H9 (cell line): ENCODE results near the gene SREBF1. TPM values are rescaled to one million over a fixed set of nuclear protein-coding genes. Genes with fewer than 3 reads are reported as not detected.

ENCODE experiments used
- DNase-seq: peaks from one replicate; pipeline ENCODE4 v3.0.0-alpha.2; 2017
- H2AFZ ChIP-seq: one replicate; pipeline ENCODE4 v1.6.1; 2013; ENCODE audit warnings: mild to moderate bottlenecking, low read length, control low read depth, moderate library complexity
- H2AK5ac ChIP-seq: 2 replicates; pipeline ENCODE4 v1.6.1; 2013; ENCODE audit warnings: low read length, control low read depth, mixed read lengths; ENCODE audit not compliant: insufficient read length
- H2BK120ac ChIP-seq: one replicate; pipeline ENCODE4 v1.6.1; 2013; ENCODE audit warnings: low read depth, mild to moderate bottlenecking, low read length, control low read depth, inconsistent platforms; ENCODE audit not compliant: poor library complexity, severe bottlenecking
- H2BK12ac ChIP-seq: 2 replicates; pipeline ENCODE4 v1.6.1; 2013; ENCODE audit warnings: low read length, control low read depth, mixed read lengths, low read depth; ENCODE audit not compliant: insufficient read length
- H2BK15ac ChIP-seq: 2 replicates; pipeline ENCODE4 v1.6.1; 2013; ENCODE audit warnings: low read depth, low read length, control low read depth
- H2BK20ac ChIP-seq: one replicate; pipeline ENCODE4 v1.6.1; 2013; ENCODE audit warnings: low read depth, mild to moderate bottlenecking, low read length, control low read depth, inconsistent platforms; ENCODE audit not compliant: poor library complexity, severe bottlenecking
- H2BK5ac ChIP-seq: 2 replicates; pipeline ENCODE4 v1.6.1; 2013; ENCODE audit warnings: low read length, control low read depth, mixed read lengths; ENCODE audit not compliant: insufficient read length
- H3K14ac ChIP-seq: 2 replicates; pipeline ENCODE4 v1.6.1; 2013; ENCODE audit warnings: low read length, control low read depth; ENCODE audit not compliant: insufficient read depth
- H3K18ac ChIP-seq: 2 replicates; pipeline ENCODE4 v1.6.1; 2013; ENCODE audit warnings: low read depth, mild to moderate bottlenecking, mixed read lengths, low read length, control low read depth; ENCODE audit not compliant: insufficient read length
- H3K23ac ChIP-seq: 2 replicates; pipeline ENCODE4 v1.6.1; 2013; ENCODE audit warnings: low read length, control low read depth, mixed read lengths, low read depth; ENCODE audit not compliant: insufficient read length
- H3K23me2 ChIP-seq: 2 replicates; pipeline ENCODE4 v1.6.1; 2013; ENCODE audit warnings: low read depth, mild to moderate bottlenecking, mixed read lengths, low read length, control low read depth; ENCODE audit not compliant: insufficient read length, poor library complexity, severe bottlenecking
- H3K27ac ChIP-seq: 2 replicates; pipeline ENCODE4 v1.5.1; 2013; ENCODE audit warnings: low read length, control low read depth, mixed read lengths, low read depth; ENCODE audit not compliant: insufficient read length
- H3K27me3 ChIP-seq: 2 replicates; pipeline ENCODE4 v1.6.1; 2013; ENCODE audit warnings: low read length, control low read depth, inconsistent platforms; ENCODE audit not compliant: insufficient read depth
- H3K4ac ChIP-seq: 2 replicates; pipeline ENCODE4 v1.6.1; 2013; ENCODE audit warnings: low read depth, mild to moderate bottlenecking, control low read depth, inconsistent platforms, low read length, moderate library complexity
- H3K4me1 ChIP-seq: 2 replicates; pipeline ENCODE4 v1.6.1; 2013; ENCODE audit warnings: low read length, control low read depth, inconsistent platforms; ENCODE audit not compliant: insufficient read depth
- H3K4me2 ChIP-seq: 2 replicates; pipeline ENCODE4 v1.6.1; 2013; ENCODE audit warnings: low read length, control low read depth, mixed read lengths; ENCODE audit not compliant: insufficient read length, insufficient read depth
- H3K56ac ChIP-seq: 2 replicates; pipeline ENCODE4 v1.6.1; 2013; ENCODE audit warnings: low read depth, mild to moderate bottlenecking, mixed read lengths, low read length, control low read depth; ENCODE audit not compliant: insufficient read length
- H3K79me1 ChIP-seq: 2 replicates; pipeline ENCODE4 v1.6.1; 2013; ENCODE audit warnings: low read depth, mild to moderate bottlenecking, moderate library complexity, low read length, control low read depth, inconsistent platforms; ENCODE audit not compliant: insufficient read depth, poor library complexity, severe bottlenecking
- H3K79me2 ChIP-seq: 2 replicates; pipeline ENCODE4 v1.6.1; 2013; ENCODE audit warnings: low read length, control low read depth, inconsistent platforms; ENCODE audit not compliant: insufficient read depth
- H3K9ac ChIP-seq: 2 replicates; pipeline ENCODE4 v1.6.1; 2013; ENCODE audit warnings: low read length, control low read depth, mixed read lengths; ENCODE audit not compliant: insufficient read length; ENCODE audit errors: extremely low read depth
- H3K9me3 ChIP-seq: one replicate; pipeline ENCODE4 v1.6.1; 2013; ENCODE audit warnings: low read depth, low read length, inconsistent platforms; ENCODE audit not compliant: control insufficient read depth
- H3T11ph ChIP-seq: one replicate; pipeline ENCODE4 v1.6.1; 2013; ENCODE audit warnings: mild to moderate bottlenecking, low read length, control low read depth, inconsistent platforms
- H4K20me1 ChIP-seq: one replicate; pipeline ENCODE4 v1.6.1; 2013; ENCODE audit not compliant: control insufficient read depth, insufficient read length, insufficient read depth
- H4K5ac ChIP-seq: 2 replicates; pipeline ENCODE4 v1.6.1; 2013; ENCODE audit warnings: low read depth, mild to moderate bottlenecking, mixed read lengths, low read length, control low read depth; ENCODE audit not compliant: insufficient read length
- H4K8ac ChIP-seq: replicated peaks from 2 replicates; pipeline ENCODE4 v1.6.1; 2013; ENCODE audit warnings: low read length, control low read depth, mixed read lengths, low read depth; ENCODE audit not compliant: insufficient read length
- H4K91ac ChIP-seq: 2 replicates; pipeline ENCODE4 v1.6.1; 2013; ENCODE audit warnings: low read depth, mild to moderate bottlenecking, moderate library complexity, mixed read lengths, low read length, control low read depth; ENCODE audit not compliant: insufficient read length
- H3K27ac Mint-ChIP-seq, 3 experiments: 2 replicates in 2 of 3; 3 replicates in 1 of 3; pipeline ENCODE4 v1.8.0; 2020 to 2021; ENCODE audit warnings: mixed read lengths in 3 of 3, mild to moderate bottlenecking in 1 of 3, moderate library complexity in 1 of 3
- H3K27me3 Mint-ChIP-seq: 2 replicates; pipeline ENCODE4 v1.8.0; 2021; ENCODE audit warnings: low read depth, mild to moderate bottlenecking, moderate library complexity, mixed read lengths
- H3K36me3 Mint-ChIP-seq, 3 experiments: 2 replicates in 2 of 3; 3 replicates in 1 of 3; pipeline ENCODE4 v1.8.0; 2020 to 2021; ENCODE audit warnings: low read depth in 3 of 3, mixed read lengths in 3 of 3; ENCODE audit not compliant: insufficient read depth in 1 of 3
- H3K4me1 Mint-ChIP-seq, 2 experiments: 2 replicates each; pipeline ENCODE4 v1.8.0; 2020; ENCODE audit warnings: mixed read lengths in 2 of 2
- H3K4me3 Mint-ChIP-seq, 2 experiments: 2 replicates in 1 of 2; 3 replicates in 1 of 2; pipeline ENCODE4 v1.8.0; 2020 to 2021; ENCODE audit warnings: mild to moderate bottlenecking in 2 of 2, mixed read lengths in 2 of 2, moderate library complexity in 1 of 2
- H3K9me3 Mint-ChIP-seq, 2 experiments: 2 replicates in 1 of 2; 3 replicates in 1 of 2; pipeline ENCODE4 v1.8.0; 2020; ENCODE audit warnings: mild to moderate bottlenecking in 2 of 2, mixed read lengths in 2 of 2, moderate library complexity in 1 of 2
- CTCF ChIP-seq: fragments of 200-600 bp; sonication (generic); conservative IDR thresholded peaks from 3 replicates; pipeline ENCODE4 v1.8.0; 2021; ENCODE audit warnings: antibody characterized with exemption, mild to moderate bottlenecking
- WGBS: extraction: QIAGEN DNeasy Blood & Tissue Kit; methylation state at CpG from one replicate; pipeline ENCODE4 v1.1.7; 2013; ENCODE audit warnings: missing lambda C conversion rate, low lambda C conversion rate, mixed read lengths; ENCODE audit not compliant: insufficient read length; ENCODE audit errors: extremely low coverage; 5-methylcytosine and 5-hydroxymethylcytosine counted together
- long read RNA-seq: library from polyadenylated mRNA; unstranded; transcript quantifications from one replicate; pipeline ENCODE4 v2.0.0, GENCODE V29; 2020
- total RNA-seq: library from RNA; stranded (reverse); gene quantifications from 2 replicates; pipeline ENCODE4 v1.2.1, GENCODE V29; 2021

Gene SREBF1
- 76.2 and 81.9 TPM in 2 replicates for total RNA-seq
- long read RNA-seq, full-length matches to known transcripts = 2 of 15 reads
- long read RNA-seq, partial matches to known transcripts = 8 of 15 reads
- long read RNA-seq, other reads (novel, unspliced or antisense) = 5 of 15 reads

- peaks cover 61 to 70% of the 10 kb centered on the region in 2 experiments for H3K4me1 Mint-ChIP-seq
- H3K36me3 Mint-ChIP-seq = peaks cover 7 to 29% (median 26%) of the 10 kb centered on the region in 3 experiments
- H4K8ac ChIP-seq = peak within 1 kb of the TSS; percentile 21
- no peaks in the 10 kb centered on the region for H3K79me1 ChIP-seq
- peak; percentile 87 for DNase-seq
- no peak within 1 kb of the TSS for H3K23ac ChIP-seq
- H3K14ac ChIP-seq = peak within 1 kb of the TSS; percentile 98
- peak within 1 kb of the TSS; percentile 76 to 87 for H3K4me3 Mint-ChIP-seq
- no peaks in the 10 kb centered on the region for H3K9me3 ChIP-seq
- H3K4ac ChIP-seq = peak within 1 kb of the TSS; percentile 81
- peaks cover 2% of the 10 kb centered on the region; the same call in 1 of the 2 replicates for H3K27me3 Mint-ChIP-seq
- peaks cover 13% of the 10 kb centered on the region for H3K23me2 ChIP-seq
- H3K4me1 ChIP-seq = peaks cover 21% of the 10 kb centered on the region
- H4K20me1 ChIP-seq = peaks cover 3% of the 10 kb centered on the region
- H4K91ac ChIP-seq = peak within 1 kb of the TSS; percentile 21
- TF ChIP-seq CTCF = no peak
- no peak within 1 kb of the TSS for H2BK20ac ChIP-seq
- peak within 1 kb of the TSS; percentile 83 for H2BK12ac ChIP-seq
- peak within 1 kb of the TSS; percentile 96 for H2AK5ac ChIP-seq
- H2BK15ac ChIP-seq = no peak within 1 kb of the TSS
- H3K27ac ChIP-seq = peak within 1 kb of the TSS; percentile 55
- peak within 1 kb of the TSS; percentile 87 for H3K9ac ChIP-seq
- peak within 1 kb of the TSS; percentile 12 for H2BK5ac ChIP-seq
- peak within 1 kb of the TSS; percentile 59 for H4K5ac ChIP-seq
- H3K4me2 ChIP-seq = peak within 1 kb of the TSS; percentile 44
- no peaks in the 10 kb centered on the region; a peak in 3 of 5 replicates for H3K9me3 Mint-ChIP-seq
- no CpG with 5 or more reads among the region's 52 CpGs for WGBS
- no peak within 1 kb of the TSS for H2AFZ ChIP-seq
- H2BK120ac ChIP-seq = peak within 1 kb of the TSS; percentile 65
- H3K56ac ChIP-seq = no peak within 1 kb of the TSS
- H3T11ph ChIP-seq = peak within 1 kb of the TSS; percentile 27
- H3K27ac Mint-ChIP-seq = peak within 1 kb of the TSS; percentile 98 to 99 (median 99)
- H3K79me2 ChIP-seq = peaks cover 15% of the 10 kb centered on the region; the same call in 1 of the 2 replicates
- no peaks in the 10 kb centered on the region for H3K27me3 ChIP-seq
- H3K18ac ChIP-seq = peak within 1 kb of the TSS; percentile 96
These were observed at the start of gene SREBF1 for GRCh38 chr17:17836818-17837379. Gene SREBF1 (minus strand): TSS chr17:17836986. CDS start chr17:17836817, 169 bp downstream.
